MM.1S (cell line): Measurements from ENCODE around the gene ELOVL6.

ENCODE experiments used
- CTCF ChIP-seq: fragments of 300-600 bp; sonication (generic); IDR thresholded peaks from 2 replicates; pipeline ENCODE4 v1.5.1; 2016; ENCODE audit warnings: antibody characterized with exemption, low read length, mixed read lengths
- EZH2 ChIP-seq: fragments of 300-600 bp; sonication (generic); optimal IDR thresholded peaks from 2 replicates; pipeline ENCODE3; 2017; ENCODE audit warnings: low read depth, mild to moderate bottlenecking, antibody characterized with exemption, low read length, mixed read lengths
- EZH2phosphoT487 ChIP-seq: fragments of 300-600 bp; sonication (generic); IDR thresholded peaks from 2 replicates; pipeline ENCODE4 v1.6.1; 2018; ENCODE audit warnings: antibody characterized with exemption, low read length

GRCh38 chr4:110119337-110119736 lies 79.1 kb downstream of the ELOVL6 start:
- TF ChIP-seq CTCF, result no peak
- TF ChIP-seq EZH2phosphoT487, result no peak
- TF ChIP-seq EZH2, result no peak
